ENCODE measurements around the gene SLC25A21.
"Not testable (repeated sequence)": the region's sequence is repeated elsewhere in the genome, so short reads cannot be mapped to it uniquely, and the experiment has no call there.

The SLC25A21 gene

DNA sequence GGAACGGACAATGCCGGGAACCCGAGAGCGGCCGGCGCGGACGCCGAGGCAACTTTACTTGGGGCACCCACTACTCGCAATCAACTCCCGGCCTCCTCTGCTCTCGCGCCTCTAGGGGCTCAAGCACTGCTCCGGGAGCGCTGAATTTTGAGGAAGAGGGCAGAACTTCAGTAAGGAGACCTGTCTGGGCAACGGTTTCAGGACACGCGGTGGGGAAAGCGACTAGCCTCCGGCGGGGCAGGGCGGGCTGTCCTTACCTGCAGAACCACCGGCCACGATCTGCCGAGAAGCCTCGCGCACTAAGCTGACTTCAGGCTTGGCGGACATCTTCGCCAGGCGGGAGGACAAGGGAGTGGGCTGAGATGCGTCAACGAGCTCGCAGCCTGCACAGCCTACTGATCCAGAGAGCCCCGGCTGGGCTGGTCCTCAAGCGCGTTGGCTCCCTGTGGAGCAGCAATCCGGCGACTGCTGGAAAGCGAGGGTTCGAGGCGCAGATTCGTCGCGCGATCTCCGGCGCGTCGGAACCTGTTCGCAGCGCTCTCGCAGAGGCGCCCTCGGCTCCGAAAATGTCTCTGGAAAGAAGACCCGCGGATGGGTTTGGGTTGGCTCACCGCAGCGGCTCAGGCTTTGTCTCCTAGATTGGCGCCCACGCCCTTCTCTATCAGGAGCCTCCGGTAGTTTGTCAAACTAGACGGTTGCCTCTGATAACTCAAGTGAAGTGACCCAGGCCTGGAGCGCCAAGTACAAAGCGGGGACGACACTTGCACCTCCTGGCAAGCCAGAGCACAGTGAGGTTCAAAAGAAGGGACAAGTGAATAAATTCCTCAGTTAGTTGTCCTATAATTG is at the start of gene SLC25A21:
Gene SLC25A21, minus strand, starts transcription at position 583 of the 846 bp plus-strand sequence.
- DNase-seq (ENCODE audit: low read depth): peak; percentile 55

GRCh38 chr14:37221073-37221472 is 48.7 kb upstream of the SLC25A21 start:
- no peak for DNase-seq (ENCODE audit: low read depth)

DNA sequence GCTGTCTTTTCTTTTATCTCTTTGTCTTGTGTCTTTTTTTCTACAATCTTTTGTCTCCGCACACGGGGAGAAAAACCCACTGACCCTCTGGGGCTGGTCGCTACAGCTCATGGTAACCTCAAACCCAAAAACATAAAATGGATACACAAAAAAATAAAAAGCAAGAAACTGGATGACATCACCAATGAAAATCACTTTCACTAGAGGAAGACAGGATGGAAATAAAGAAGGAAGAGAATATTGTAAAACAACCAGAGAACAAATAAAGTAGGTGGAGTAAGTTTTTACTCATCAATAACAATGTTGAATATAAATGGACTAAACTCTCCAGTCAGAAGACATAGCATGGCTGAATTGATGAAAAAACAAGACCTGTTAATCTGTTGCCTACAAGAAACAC is 42.9 kb upstream of the SLC25A21 start:
- DNase-seq (ENCODE audit: low read depth): no peak

DNA sequence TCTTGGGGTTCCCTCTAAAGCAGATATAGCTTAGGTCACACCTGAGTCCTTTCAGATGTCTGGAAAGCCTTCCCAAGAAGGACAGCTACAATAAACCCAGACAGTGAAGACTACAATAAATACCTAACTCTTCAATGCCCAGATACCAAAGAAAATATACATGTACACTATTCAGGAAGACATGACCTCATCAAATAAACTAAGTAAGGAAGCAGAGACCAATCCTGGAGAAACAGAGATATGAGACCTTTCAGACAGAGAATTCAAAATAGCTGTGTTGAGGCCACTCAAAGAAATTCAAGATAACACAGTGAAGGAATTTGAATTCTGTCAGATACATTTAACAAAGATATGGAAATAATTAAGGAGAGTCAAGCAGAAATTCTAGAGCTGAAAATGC is 40.6 kb upstream of the SLC25A21 start:
- DNase-seq (ENCODE audit: low read depth): no peak

- no peak for DNase-seq (ENCODE audit: low read depth)
These were observed 38.0 kb upstream of the SLC25A21 start for GRCh38 chr14:37210448-37210847.

DNA sequence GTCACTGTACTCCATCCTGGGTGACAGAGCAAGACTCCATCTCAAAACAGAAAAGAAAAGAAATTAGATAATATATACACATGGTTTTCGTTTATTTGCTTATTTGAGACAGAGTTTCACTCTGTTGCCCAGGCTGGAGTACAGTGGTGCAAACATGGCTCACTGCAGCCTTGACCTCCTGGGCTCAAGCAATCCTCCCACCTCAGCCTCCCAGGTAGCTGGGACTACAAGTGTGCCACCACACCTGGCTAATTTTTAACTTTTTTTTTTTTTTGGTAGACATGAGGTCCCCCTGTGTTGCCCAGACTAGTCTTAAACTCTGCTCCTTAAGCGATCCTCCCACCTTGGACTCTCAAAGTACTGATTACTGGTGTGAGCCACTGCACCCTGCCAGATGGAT is 37.2 kb upstream of the SLC25A21 start:
- not testable (repeated sequence) for DNase-seq (ENCODE audit: low read depth)

GRCh38 chr14:37205623-37206605 is 33.5 kb upstream of the SLC25A21 start:
- DNase-seq (ENCODE audit: low read depth): not testable (repeated sequence)

GRCh38 chr14:37203423-37203822 is 31.0 kb upstream of the SLC25A21 start:
- no peak for DNase-seq (ENCODE audit: low read depth)

DNA sequence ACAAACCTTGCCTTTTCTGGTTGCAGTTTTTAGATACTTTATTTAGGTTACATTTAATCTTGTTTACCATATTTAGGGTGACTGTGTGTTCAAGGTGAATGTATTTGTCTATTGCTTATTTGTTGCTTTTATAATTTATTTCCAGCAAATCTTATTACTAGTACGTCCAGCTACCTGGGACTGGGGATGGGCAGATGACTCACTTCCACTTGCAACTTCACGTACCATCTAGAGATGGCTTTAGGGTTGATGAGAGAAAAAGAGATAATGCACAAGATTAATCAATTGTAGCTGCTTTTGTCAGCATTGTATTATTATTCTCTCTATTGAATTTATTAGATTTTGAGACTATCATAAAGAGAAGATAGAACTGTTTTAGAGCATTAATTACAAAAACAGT is 30.4 kb upstream of the SLC25A21 start:
- no peak for DNase-seq (ENCODE audit: low read depth)

DNA sequence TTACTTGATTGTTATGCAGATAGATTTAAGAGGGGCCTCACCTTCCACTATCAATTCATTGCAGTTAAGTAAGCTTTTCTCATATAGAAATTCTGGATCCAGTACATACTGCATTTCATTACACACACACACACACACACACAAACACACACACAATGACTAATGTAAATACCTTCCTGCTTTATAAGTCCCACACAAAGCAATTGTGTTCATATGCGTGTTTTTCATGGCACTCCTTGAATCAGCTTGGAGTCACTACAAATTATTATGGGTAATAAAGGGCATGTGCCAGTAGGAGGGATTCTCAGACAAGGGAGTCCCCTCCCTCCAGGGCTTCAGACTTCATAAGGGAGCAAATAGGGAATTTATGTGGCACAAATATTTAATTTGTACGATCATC is 29.9 kb upstream of the SLC25A21 start:
- DNase-seq (ENCODE audit: low read depth): no peak

GRCh38 chr14:37201724-37202123 is 29.3 kb upstream of the SLC25A21 start:
- DNase-seq (ENCODE audit: low read depth): no peak

- DNase-seq (ENCODE audit: low read depth): no peak
These were observed 26.5 kb upstream of the SLC25A21 start for GRCh38 chr14:37198907-37199306.

DNA sequence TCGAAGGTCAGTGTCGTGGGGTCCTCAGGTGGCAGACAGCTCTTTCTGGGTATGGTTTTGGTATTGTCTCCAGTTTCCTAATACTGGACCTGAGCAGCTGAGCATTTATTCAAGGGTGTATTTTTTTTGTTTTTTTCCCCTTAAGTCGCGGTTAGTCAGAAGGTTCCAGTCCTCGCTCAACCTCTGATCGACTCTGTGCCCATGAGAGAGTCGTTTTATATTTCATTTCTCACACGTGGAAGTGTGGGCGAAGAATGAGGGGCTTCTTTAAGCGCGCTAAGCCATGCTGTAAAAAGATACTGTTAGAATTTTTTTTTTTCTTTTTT is 25.8 kb upstream of the SLC25A21 start:
- no peak for DNase-seq (ENCODE audit: low read depth)

- DNase-seq (ENCODE audit: low read depth): peak; percentile 75
These were observed 25.2 kb upstream of the SLC25A21 start, which contains the start of gene MIPOL1 for GRCh38 chr14:37197421-37198272. TSS of gene MIPOL1 (plus strand) at chr14:37197937. CDS start at chr14:37247889, 49,952 bp downstream.

- DNase-seq (ENCODE audit: low read depth): no peak
These were observed 24.4 kb upstream of the SLC25A21 start for GRCh38 chr14:37196604-37197420.

GRCh38 chr14:37195327-37195726 is 22.9 kb upstream of the SLC25A21 start:
- DNase-seq (ENCODE audit: low read depth): peak; percentile 38

DNA sequence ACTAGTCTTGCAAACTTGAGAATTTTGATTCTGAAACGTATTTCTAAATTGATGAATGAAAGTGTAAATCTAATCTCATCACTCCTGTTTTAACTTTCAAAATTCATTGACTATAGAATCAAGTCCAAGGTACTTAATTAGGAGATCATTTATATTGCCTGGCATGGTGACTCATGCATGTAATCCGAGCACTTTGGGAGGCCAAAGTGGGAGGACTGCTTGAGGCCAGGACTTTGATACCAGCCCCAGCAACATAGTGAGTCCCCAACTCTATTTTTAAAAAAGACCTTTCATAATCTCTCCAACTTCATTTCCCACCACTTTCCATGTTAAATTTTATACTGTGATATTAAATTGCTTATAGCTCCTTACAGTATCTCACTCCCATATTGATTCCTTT is 22.3 kb upstream of the SLC25A21 start:
- no peak for DNase-seq (ENCODE audit: low read depth)

DNA sequence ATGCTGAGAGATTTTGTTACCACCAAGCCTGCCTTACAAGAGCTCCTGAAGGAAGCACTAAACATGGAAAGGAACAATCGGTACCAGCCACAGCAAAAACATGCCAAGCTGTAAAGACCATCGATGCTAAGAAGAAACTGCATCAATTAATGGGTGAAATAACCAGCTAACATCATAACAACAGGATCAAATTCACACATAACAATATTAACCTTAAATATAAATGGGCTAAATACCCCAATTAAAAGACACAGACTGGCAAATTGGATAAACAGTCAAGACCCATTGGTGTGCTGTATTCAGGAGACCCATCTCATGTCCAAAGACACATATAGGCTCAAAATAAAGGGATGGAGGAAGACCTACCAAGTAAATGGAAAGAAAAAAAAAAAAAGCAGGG is 17.3 kb upstream of the SLC25A21 start:
- not testable (repeated sequence) for DNase-seq (ENCODE audit: low read depth)

DNA sequence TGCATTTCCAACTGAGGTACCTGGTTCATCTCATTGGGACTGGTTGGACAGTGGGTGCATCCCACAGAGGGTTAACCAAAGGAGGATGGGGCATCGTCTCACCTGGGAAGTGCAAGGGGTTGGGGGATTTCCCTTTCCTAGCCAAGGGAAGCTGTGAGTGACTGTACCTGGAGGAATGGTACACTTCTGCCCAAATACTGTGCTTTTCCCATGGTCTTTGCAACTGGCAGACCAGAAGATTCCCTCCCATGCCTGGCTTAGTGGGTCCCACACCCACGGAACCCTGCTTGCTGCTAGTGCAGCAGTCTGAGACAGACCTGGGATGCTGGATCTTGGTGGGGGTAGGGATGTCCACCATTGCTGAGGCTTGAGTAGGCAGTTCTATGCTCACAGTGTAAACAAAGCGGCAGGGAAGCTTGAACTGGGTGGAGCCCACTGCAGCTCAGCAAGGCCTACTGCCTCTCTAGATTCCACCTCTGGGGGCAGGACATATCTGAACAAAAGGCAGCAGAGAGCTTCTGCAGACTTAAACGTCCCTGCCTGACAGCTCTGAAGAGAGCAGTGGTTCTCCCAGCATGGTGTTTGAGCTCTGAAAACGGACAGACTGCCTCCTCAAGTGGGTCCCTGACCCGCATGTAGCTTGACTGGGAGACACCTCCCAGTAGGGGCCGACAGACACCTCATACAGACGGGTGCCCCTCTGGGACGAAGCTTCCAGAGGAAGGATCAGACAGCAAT is 15.6 kb upstream of the SLC25A21 start:
- DNase-seq (ENCODE audit: low read depth): not testable (repeated sequence)

DNA sequence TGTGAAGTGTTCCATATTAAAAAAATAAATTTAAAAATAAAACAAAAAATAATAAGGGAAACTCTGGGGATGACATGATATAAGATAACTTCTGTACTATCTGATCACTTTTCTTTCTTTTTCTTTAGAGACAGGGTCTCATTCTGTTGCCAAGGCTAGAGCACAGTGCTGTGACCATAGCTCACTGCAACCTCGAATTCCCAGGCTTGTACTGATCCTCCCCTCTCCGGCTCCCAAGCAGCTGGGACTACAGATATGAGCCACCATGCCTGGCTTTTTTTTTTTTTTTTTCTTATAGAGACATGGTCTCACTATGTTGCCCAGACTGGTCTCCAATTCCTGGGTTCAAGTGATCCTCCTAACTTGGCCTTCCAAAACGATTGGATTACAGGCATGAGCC is 14.9 kb upstream of the SLC25A21 start:
- DNase-seq (ENCODE audit: low read depth): no peak
